Measurements from ENCODE around the gene CA9. TPM values are rescaled to one million over a fixed set of nuclear protein-coding genes. Genes with fewer than 3 reads are reported as not detected.

CA9 gene
- total RNA-seq, 1 experiment from 2014 or later: not detected

GRCh38 chr9:35681341-35682002, 7.7 kb downstream of the CA9 start:
- no peaks in the 10 kb centered on the region for H3K9me3 ChIP-seq
- Mint-ChIP-seq H3K36me3 (ENCODE audit: insufficient read depth, unreplicated experiment) (no peaks in the 10 kb centered on the region), H3K9me3 (ENCODE audit: unreplicated experiment) (no peaks in the 10 kb centered on the region), H3K4me3 (ENCODE audit: unreplicated experiment) (no peak overlapping the region), H3K27ac (ENCODE audit: unreplicated experiment) (no peak overlapping the region), H3K27me3 (ENCODE audit: insufficient read depth, unreplicated experiment) (no peaks in the 10 kb centered on the region), H3K4me1 (ENCODE audit: low read depth, unreplicated experiment) (peaks cover 6% of the 10 kb centered on the region)
- ChIA-PET POLR2A (no interaction called here), CTCF (no interaction called here)
- no peak overlapping the region for H3K4me3 ChIP-seq (ENCODE audit: low read depth, low read length)
- no peaks in the 10 kb centered on the region for H3K36me3 ChIP-seq (ENCODE audit: control insufficient read depth, insufficient read depth, low read length)
- intact Hi-C loops (cut with micrococcal nuclease; ENCODE audit: unreplicated experiment): no loop called here
- H3K27me3 ChIP-seq (replicated peaks; ENCODE audit: control insufficient read depth, insufficient read depth, low read length): no peaks in the 10 kb centered on the region
- DNase-seq: no peak
- no peak for TF ChIP-seq CTCF (IDR thresholded peaks at IDR 0.05; ENCODE audit: insufficient read depth in 1 of 2, low read depth in 1 of 2, low read length in 1 of 2, severe bottlenecking in 1 of 2, unreplicated experiment in 1 of 2)
- BruUV-seq (replicated peaks): no TSS peak
- no peaks in the 10 kb centered on the region for H3K4me1 ChIP-seq

- Mint-ChIP-seq H3K4me1 (ENCODE audit: low read depth, unreplicated experiment) (peaks cover 6% of the 10 kb centered on the region), H3K27me3 (ENCODE audit: insufficient read depth, unreplicated experiment) (no peaks in the 10 kb centered on the region), H3K9me3 (ENCODE audit: unreplicated experiment) (no peaks in the 10 kb centered on the region), H3K4me3 (ENCODE audit: unreplicated experiment) (no peak overlapping the region), H3K36me3 (ENCODE audit: insufficient read depth, unreplicated experiment) (no peaks in the 10 kb centered on the region), H3K27ac (ENCODE audit: unreplicated experiment) (no peak overlapping the region)
- H3K9me3 ChIP-seq: no peaks in the 10 kb centered on the region
- no peaks in the 10 kb centered on the region for H3K27me3 ChIP-seq (replicated peaks; ENCODE audit: control insufficient read depth, insufficient read depth, low read length)
- CTCF ChIA-PET: interaction anchor here (0.7 kb wide), 1 partner anchor 15 kb away, joined by 3 read pairs; no protein-coding TSS in a partner anchor
- H3K4me3 ChIP-seq (ENCODE audit: low read depth, low read length): no peak overlapping the region
- no peaks in the 10 kb centered on the region for H3K4me1 ChIP-seq
- DNase-seq: no peak
- no TSS peak for BruUV-seq (replicated peaks)
- POLR2A ChIA-PET: no interaction called here
- TF ChIP-seq CTCF (IDR thresholded peaks at IDR 0.05; ENCODE audit: insufficient read depth in 1 of 2, low read depth in 1 of 2, low read length in 1 of 2, severe bottlenecking in 1 of 2, unreplicated experiment in 1 of 2): no peak
- H3K36me3 ChIP-seq (ENCODE audit: control insufficient read depth, insufficient read depth, low read length): no peaks in the 10 kb centered on the region
- intact Hi-C loops (cut with micrococcal nuclease; ENCODE audit: unreplicated experiment): no loop called here
Measured at GRCh38 chr9:35682051-35682450, 8.3 kb downstream of the CA9 start.

- no peak overlapping the region for H3K4me3 Mint-ChIP-seq (ENCODE audit: unreplicated experiment)
- H3K4me3 ChIP-seq (ENCODE audit: low read depth, low read length): no peak overlapping the region
- intact Hi-C loops (cut with micrococcal nuclease; ENCODE audit: unreplicated experiment): no loop called here
- no peaks in the 10 kb centered on the region for H3K27me3 ChIP-seq (replicated peaks; ENCODE audit: control insufficient read depth, insufficient read depth, low read length)
- H3K27me3 Mint-ChIP-seq (ENCODE audit: insufficient read depth, unreplicated experiment): no peaks in the 10 kb centered on the region
- H3K36me3 Mint-ChIP-seq (ENCODE audit: insufficient read depth, unreplicated experiment): no peaks in the 10 kb centered on the region
- ChIA-PET POLR2A (no interaction called here), CTCF (interaction anchor here (0.7 kb wide), 1 partner anchor 14 kb away, joined by 3 read pairs; no protein-coding TSS in a partner anchor)
- H3K4me1 ChIP-seq: no peaks in the 10 kb centered on the region
- no peaks in the 10 kb centered on the region for H3K36me3 ChIP-seq (ENCODE audit: control insufficient read depth, insufficient read depth, low read length)
- BruUV-seq (replicated peaks): no TSS peak
- H3K27ac Mint-ChIP-seq (ENCODE audit: unreplicated experiment): no peak overlapping the region
- no peaks in the 10 kb centered on the region for H3K9me3 ChIP-seq
- peaks cover 6% of the 10 kb centered on the region for H3K4me1 Mint-ChIP-seq (ENCODE audit: low read depth, unreplicated experiment)
- no peaks in the 10 kb centered on the region for H3K9me3 Mint-ChIP-seq (ENCODE audit: unreplicated experiment)
- TF ChIP-seq CTCF (IDR thresholded peaks at IDR 0.05; ENCODE audit: insufficient read depth in 1 of 2, low read depth in 1 of 2, low read length in 1 of 2, severe bottlenecking in 1 of 2, unreplicated experiment in 1 of 2): no peak
- DNase-seq: no peak
Measured at GRCh38 chr9:35682520-35683315, 9.0 kb downstream of the CA9 start.
